ENCODE data around the gene RPAP2. TPM values are rescaled to one million over a fixed set of nuclear protein-coding genes. Genes with fewer than 3 reads are reported as not detected.
"Not testable (repeated sequence)": the region's sequence is repeated elsewhere in the genome, so short reads cannot be mapped to it uniquely, and the experiment has no call there.

Gene RPAP2
- total RNA-seq, 2 donors from 2014 or later: 19.7 to 24.2 TPM

GRCh38 chr1:92434572-92434971, 135.7 kb downstream of the RPAP2 start:
- intact Hi-C loops (cut with DNase I, micrococcal nuclease); DNase-seq; ATAC-seq: not testable (repeated sequence)

- ATAC-seq (no peak), DNase-seq (no peak)
- intact Hi-C loops (cut with DNase I, micrococcal nuclease): no loop called here
Measured at GRCh38 chr1:92439291-92439690, 140.4 kb downstream of the RPAP2 start.

DNA sequence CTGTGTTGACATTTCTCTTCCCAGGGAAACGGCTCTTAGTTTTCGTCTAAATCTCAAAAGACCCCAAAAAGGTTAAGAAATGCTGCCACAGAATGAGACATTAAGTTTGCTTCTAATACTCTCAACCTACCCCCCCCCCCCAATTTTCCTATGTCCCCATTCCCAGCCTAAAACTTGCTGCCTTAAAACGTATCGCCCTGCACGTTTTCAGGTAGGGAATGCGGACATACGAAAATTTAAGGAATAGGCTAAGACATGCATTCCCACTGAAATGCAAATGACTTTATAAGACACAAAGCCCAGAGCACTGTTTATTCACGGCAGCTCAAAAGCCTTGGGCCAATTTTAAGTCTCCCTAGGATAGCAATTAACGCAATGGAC, 142.4 kb downstream of the RPAP2 start:
- ATAC-seq: no peak
- no peak for DNase-seq
- intact Hi-C loops (cut with DNase I, micrococcal nuclease): no loop called here

GRCh38 chr1:92441697-92442342, 143.0 kb downstream of the RPAP2 start:
- ATAC-seq (peak; percentile 98), DNase-seq (peak; percentile 63 to 79)
- intact Hi-C loops (cut with DNase I, micrococcal nuclease): no loop called here

- ATAC-seq (peak; percentile 40), DNase-seq (no peak)
- intact Hi-C loops (cut with DNase I, micrococcal nuclease): no loop called here
Measured at GRCh38 chr1:92442351-92442750, 143.5 kb downstream of the RPAP2 start.

GRCh38 chr1:92443893-92444292, 145.0 kb downstream of the RPAP2 start:
- ATAC-seq (no peak), DNase-seq (no peak)
- intact Hi-C loops (cut with DNase I, micrococcal nuclease): no loop called here

- ATAC-seq (no peak), DNase-seq (no peak)
- intact Hi-C loops (cut with DNase I, micrococcal nuclease): no loop called here
Measured at GRCh38 chr1:92444351-92444750, 145.5 kb downstream of the RPAP2 start.

GRCh38 chr1:92445865-92446264, 147.0 kb downstream of the RPAP2 start:
- intact Hi-C loops (cut with DNase I, micrococcal nuclease): no loop called here
- DNase-seq (no peak), ATAC-seq (no peak)

DNA sequence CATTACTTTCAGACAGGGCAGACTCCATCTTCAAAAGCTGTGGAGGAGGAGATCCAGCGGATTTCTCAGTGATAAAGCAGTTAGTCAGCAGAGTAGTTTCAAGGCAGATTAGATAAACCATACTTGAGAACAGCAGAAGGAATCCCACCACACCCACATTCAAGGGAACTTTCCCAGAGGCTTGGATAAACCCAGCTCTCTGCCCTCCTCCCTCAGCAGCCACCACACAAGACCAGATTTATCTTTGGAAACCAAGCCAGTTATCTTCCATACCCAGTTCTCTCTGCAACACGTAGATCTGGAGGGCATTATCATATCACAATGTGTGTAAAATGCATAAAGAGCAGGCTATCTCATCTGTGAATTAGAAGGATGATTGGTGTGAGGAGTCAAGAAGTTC, 147.7 kb downstream of the RPAP2 start:
- intact Hi-C loops (cut with DNase I, micrococcal nuclease): no loop called here
- DNase-seq: no peak
- ATAC-seq: no peak

DNA sequence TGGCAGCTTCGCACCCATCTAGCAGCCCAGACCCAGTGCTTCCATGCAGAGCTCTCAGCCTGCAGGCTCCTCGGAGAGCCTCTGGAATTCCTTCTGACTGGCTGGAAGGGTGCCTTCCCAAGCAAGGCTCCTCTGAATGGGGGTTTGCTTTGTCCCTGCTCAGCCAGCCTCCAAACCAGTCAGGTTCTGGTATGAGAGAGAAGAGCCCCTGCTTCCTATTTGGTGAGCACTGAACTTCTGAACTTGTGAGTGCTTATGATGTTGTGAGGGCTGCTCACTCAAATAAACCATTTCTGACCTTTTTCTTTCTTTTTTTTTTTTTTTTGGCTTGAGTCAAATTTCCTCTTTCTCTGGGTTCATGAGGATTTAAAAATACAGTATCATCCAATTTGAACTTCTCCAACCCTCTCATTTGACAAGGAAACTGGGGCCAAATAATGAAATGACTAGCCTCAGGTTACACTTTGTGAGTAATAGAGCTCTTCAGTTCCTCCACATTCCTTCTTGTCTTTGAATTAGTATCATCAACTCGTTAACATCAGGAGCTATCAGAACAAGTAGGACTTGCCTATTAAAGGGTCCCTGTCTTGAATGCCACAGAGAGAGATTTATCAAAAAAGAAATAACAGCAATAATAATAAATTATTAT, 148.3 kb downstream of the RPAP2 start:
- no peak for DNase-seq
- intact Hi-C loops (cut with DNase I, micrococcal nuclease): no loop called here
- no peak for ATAC-seq

DNA sequence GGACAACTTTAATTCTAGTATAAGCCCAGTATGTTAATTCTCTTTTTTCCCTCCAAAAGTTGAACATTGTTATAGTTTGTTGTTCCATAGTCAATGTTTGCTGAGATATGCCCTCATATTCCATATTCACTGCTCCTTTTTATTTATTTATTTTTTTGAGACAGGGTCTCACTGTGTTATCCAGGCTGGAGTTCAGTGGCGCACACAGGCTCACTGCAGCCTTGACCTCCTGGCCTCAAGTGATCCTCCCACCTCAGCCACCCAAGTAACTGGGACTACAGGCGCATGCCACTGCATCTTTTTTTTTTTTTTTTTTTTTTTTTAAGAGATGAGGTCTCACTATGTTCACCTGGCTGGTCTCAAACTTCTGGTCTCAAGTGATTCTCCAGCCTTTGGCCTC, 149.1 kb downstream of the RPAP2 start:
- no peak for ATAC-seq
- intact Hi-C loops (cut with DNase I, micrococcal nuclease): no loop called here
- DNase-seq: no peak

Other genes starting within 250 kb of the RPAP2 start
- gene SETSIP, start 223.6 kb upstream of the RPAP2 start, total RNA-seq: not detected
- gene BTBD8, start 218.7 kb upstream of the RPAP2 start, total RNA-seq: 1 to 10 TPM; 2.8 to 5.3 TPM
- not detected for gene C1orf146, start 81.1 kb upstream of the RPAP2 start, total RNA-seq
- 1 to 10 TPM; 5.4 TPM for gene GLMN, start 72 bp upstream of the RPAP2 start, total RNA-seq
- 1 to 10 TPM; 8.2 to 9.2 TPM for gene GFI1, start 187.9 kb downstream of the RPAP2 start, total RNA-seq